Chondrocyte (in vitro differentiated cells): Measurements from ENCODE around the gene STK17B. TPM values are rescaled to one million over a fixed set of nuclear protein-coding genes. Genes with fewer than 3 reads are reported as not detected.
A peak's percentile ranks its signal among the peaks of the same experiment; 100 is the strongest.

ENCODE experiments used
- DNase-seq: peaks from one replicate; pipeline ENCODE4 v3.0.0; 2021; ENCODE audit warnings: mixed read lengths, low spot score
- H3K27ac Mint-ChIP-seq: one replicate; pipeline ENCODE4 v1.8.0; 2021; ENCODE audit warnings: mild to moderate bottlenecking, moderate library complexity, mixed read lengths; ENCODE audit not compliant: unreplicated experiment
- H3K27me3 Mint-ChIP-seq: 2 replicates; pipeline ENCODE4 v1.8.0; 2021; ENCODE audit warnings: low read depth, mixed read lengths
- H3K36me3 Mint-ChIP-seq: 2 replicates; pipeline ENCODE4 v1.8.0; 2021; ENCODE audit warnings: low read depth, mixed read lengths
- H3K4me1 Mint-ChIP-seq: 2 replicates; pipeline ENCODE4 v1.8.0; 2021; ENCODE audit warnings: low read depth, mild to moderate bottlenecking, mixed read lengths
- H3K4me3 Mint-ChIP-seq: one replicate; pipeline ENCODE4 v1.8.0; 2021; ENCODE audit warnings: mild to moderate bottlenecking, moderate library complexity, mixed read lengths; ENCODE audit not compliant: unreplicated experiment
- H3K9me3 Mint-ChIP-seq: 2 replicates; pipeline ENCODE4 v1.8.0; 2021; ENCODE audit warnings: low read depth, mixed read lengths
- CTCF ChIP-seq: fragments of 200-600 bp; sonication (generic); IDR thresholded peaks from 2 replicates; pipeline ENCODE4 v1.5.0; 2021; ENCODE audit warnings: antibody characterized with exemption, mild to moderate bottlenecking, moderate library complexity
- total RNA-seq: library from RNA; stranded (reverse); gene quantifications from 3 replicates; pipeline ENCODE4 v1.2.1, GENCODE V29; 2021

STK17B gene
- total RNA-seq, 1 donor from 2014 or later, result 37.2 TPM

- peak overlapping the region; percentile 91 for H3K27ac Mint-ChIP-seq
- no peaks in the 10 kb centered on the region for H3K36me3 Mint-ChIP-seq
- DNase-seq, result no peak
- no peak for TF ChIP-seq CTCF
- H3K9me3 Mint-ChIP-seq, result peaks cover 2% of the 10 kb centered on the region
- H3K4me3 Mint-ChIP-seq, result peak overlapping the region; percentile 28
- H3K4me1 Mint-ChIP-seq, result peaks cover 32% of the 10 kb centered on the region
- no peaks in the 10 kb centered on the region for H3K27me3 Mint-ChIP-seq
Measured at GRCh38 chr2:196123679-196124373, 47.6 kb downstream of the STK17B start.

GRCh38 chr2:196119926-196120325 is 51.5 kb downstream of the STK17B start:
- no peaks in the 10 kb centered on the region for H3K27me3 Mint-ChIP-seq
- no peak overlapping the region for H3K27ac Mint-ChIP-seq
- H3K36me3 Mint-ChIP-seq, result no peaks in the 10 kb centered on the region
- peaks cover 21% of the 10 kb centered on the region for H3K4me1 Mint-ChIP-seq
- H3K4me3 Mint-ChIP-seq, result no peak overlapping the region
- H3K9me3 Mint-ChIP-seq, result peaks cover 2% of the 10 kb centered on the region
- no peak for DNase-seq
- no peak for TF ChIP-seq CTCF

- H3K4me3 Mint-ChIP-seq, result no peak overlapping the region
- H3K27ac Mint-ChIP-seq, result no peak overlapping the region
- DNase-seq, result no peak
- peaks cover 2% of the 10 kb centered on the region for H3K9me3 Mint-ChIP-seq
- no peaks in the 10 kb centered on the region for H3K27me3 Mint-ChIP-seq
- peaks cover 26% of the 10 kb centered on the region for H3K4me1 Mint-ChIP-seq
- no peak for TF ChIP-seq CTCF
- no peaks in the 10 kb centered on the region for H3K36me3 Mint-ChIP-seq
Measured at GRCh38 chr2:196117214-196117705, 54.1 kb downstream of the STK17B start.

- no peaks in the 10 kb centered on the region for H3K27me3 Mint-ChIP-seq
- DNase-seq, result no peak
- peak overlapping the region; percentile 54 for H3K4me3 Mint-ChIP-seq
- no peak for TF ChIP-seq CTCF
- peak overlapping the region; percentile 96 for H3K27ac Mint-ChIP-seq
- H3K9me3 Mint-ChIP-seq, result no peaks in the 10 kb centered on the region
- no peaks in the 10 kb centered on the region for H3K36me3 Mint-ChIP-seq
- H3K4me1 Mint-ChIP-seq, result peaks cover 41% of the 10 kb centered on the region
Measured at GRCh38 chr2:196113061-196113974, 58.1 kb downstream of the STK17B start.

- peaks cover 41% of the 10 kb centered on the region for H3K4me1 Mint-ChIP-seq
- no peak overlapping the region for H3K4me3 Mint-ChIP-seq
- no peaks in the 10 kb centered on the region for H3K27me3 Mint-ChIP-seq
- H3K27ac Mint-ChIP-seq, result peak overlapping the region; percentile 96
- H3K9me3 Mint-ChIP-seq, result no peaks in the 10 kb centered on the region
- no peak for TF ChIP-seq CTCF
- H3K36me3 Mint-ChIP-seq, result no peaks in the 10 kb centered on the region
- DNase-seq, result no peak
Measured at GRCh38 chr2:196112418-196113034, 58.9 kb downstream of the STK17B start.
